Keratinocyte (primary cell): Measurements from ENCODE around the gene ATF7. TPM values are rescaled to one million over a fixed set of nuclear protein-coding genes. Genes with fewer than 3 reads are reported as not detected.
A peak's percentile ranks its signal among the peaks of the same experiment; 100 is the strongest.

Experiments
- DNase-seq: peaks from one replicate; pipeline ENCODE4 v3.0.0-alpha.2; 2011; ENCODE audit warnings: low read depth, missing footprints, low spot score
- FAIRE-seq: peaks from 2 replicates; lab custom pipeline; 2011; peaks lifted over from hg19 to GRCh38; lab: Jason Lieb, UNC
- H2AFZ ChIP-seq: 2 replicates; pipeline ENCODE4 v1.6.0; 2012; ENCODE audit warnings: low read length, control low read depth, inconsistent platforms; ENCODE audit not compliant: control insufficient read depth
- H3K27ac ChIP-seq: 2 replicates; pipeline ENCODE4 v1.5.1; 2011; ENCODE audit warnings: low read length; ENCODE audit not compliant: control insufficient read depth, insufficient read depth
- H3K27me3 ChIP-seq: 3 replicates; pipeline ENCODE4 v1.6.0; 2011; ENCODE audit warnings: low read length; ENCODE audit not compliant: control insufficient read depth, insufficient read depth; ENCODE audit errors: extremely low read depth
- H3K36me3 ChIP-seq, 2 experiments: 2 replicates in 1 of 2; 3 replicates in 1 of 2; pipeline ENCODE4 v1.5.1; 2011; ENCODE audit warnings: low read length in 2 of 2, mild to moderate bottlenecking in 1 of 2; ENCODE audit not compliant: control insufficient read depth in 2 of 2, insufficient read depth in 2 of 2; ENCODE audit errors: extremely low read depth in 1 of 2
- H3K4me1 ChIP-seq: 3 replicates; pipeline ENCODE4 v1.5.1; 2011; ENCODE audit warnings: low read length; ENCODE audit not compliant: control insufficient read depth, insufficient read depth; ENCODE audit errors: extremely low read depth
- H3K4me2 ChIP-seq: 3 replicates; pipeline ENCODE4 v1.6.0; 2011; ENCODE audit warnings: low read depth, low read length; ENCODE audit not compliant: control insufficient read depth, insufficient read depth; ENCODE audit errors: extremely low read depth
- H3K4me3 ChIP-seq, 3 experiments: fragments of 200-600 bp in 1 of 3; sonication (generic) in 1 of 3; 2 replicates in 2 of 3; 3 replicates in 1 of 3; pipeline ENCODE4 v1.5.1; 2011 to 2016; ENCODE audit warnings: low read length in 3 of 3, mild to moderate bottlenecking in 3 of 3, control low read depth in 2 of 3, inconsistent platforms in 1 of 3, low read depth in 1 of 3, mixed read lengths in 1 of 3, mixed run types in 1 of 3, moderate library complexity in 1 of 3; ENCODE audit not compliant: control insufficient read depth in 2 of 3, insufficient read depth in 2 of 3; ENCODE audit errors: extremely low read depth in 1 of 3
- H3K79me2 ChIP-seq: 2 replicates; pipeline ENCODE4 v1.6.0; 2012; ENCODE audit warnings: low read length; ENCODE audit not compliant: control insufficient read depth, insufficient read depth
- H3K9ac ChIP-seq: 3 replicates; pipeline ENCODE4 v1.6.0; 2011; ENCODE audit warnings: low read length; ENCODE audit not compliant: control insufficient read depth, insufficient read depth; ENCODE audit errors: extremely low read depth
- H3K9me1 ChIP-seq: 3 replicates; pipeline ENCODE4 v1.6.0; 2011; ENCODE audit warnings: low read length; ENCODE audit not compliant: control insufficient read depth, insufficient read depth; ENCODE audit errors: extremely low read depth
- H3K9me3 ChIP-seq: 2 replicates; pipeline ENCODE4 v1.5.1; 2012; ENCODE audit warnings: low read depth, low read length; ENCODE audit not compliant: control insufficient read depth
- H4K20me1 ChIP-seq: 3 replicates; pipeline ENCODE4 v1.6.0; 2011; ENCODE audit warnings: low read length; ENCODE audit not compliant: control insufficient read depth, insufficient read depth; ENCODE audit errors: extremely low read depth
- EZH2 ChIP-seq: IDR thresholded peaks from one replicate; pipeline ENCODE4 v1.6.1; 2012; ENCODE audit warnings: inconsistent platforms, mild to moderate bottlenecking, low read length, moderate library complexity
- dilution Hi-C: fragments of 300-500 bp; cut with MboI; formaldehyde crosslinking; loops from one replicate; pipeline ENCODE4 v1.7.0; 2020; ENCODE audit warnings: low sequenced_read_pairs; ENCODE audit not compliant: extremely low pct_ligation_motif_present
- polyA plus RNA-seq, 5 experiments: library from polyadenylated mRNA; depleted of rRNA in 3 of 5; stranded (reverse) in 3 of 5; stranded (forward) in 1 of 5; unstranded in 1 of 5; fragments of >200 nt; gene quantifications; 1 replicate in 1 of 5; 2 replicates in 3 of 5; 3 replicates in 1 of 5; pipeline versions ENCODE4 v1.2.1 to v1.2.3, GENCODE V29; 2011 to 2012; ENCODE audit warnings: missing spikeins in 2 of 5, low read depth in 1 of 5, low replicate concordance in 1 of 5
- TF ChIP-seq, protein P1 (sequence below), 3 experiments: IDR thresholded peaks in 1 of 3; conservative IDR thresholded peaks in 1 of 3; optimal IDR thresholded peaks in 1 of 3; 2 replicates in 2 of 3; 3 replicates in 1 of 3; pipeline versions ENCODE3 to v1.5.1; 2011; ENCODE audit warnings: low read length in 3 of 3, mild to moderate bottlenecking in 3 of 3, moderate library complexity in 2 of 3, control low read depth in 1 of 3, inconsistent platforms in 1 of 3; ENCODE audit not compliant: insufficient read depth in 2 of 3; ENCODE audit errors: extremely low read depth in 1 of 3

Gene ATF7
- polyA plus RNA-seq, 1 donor (not counting 4 experiments of a cell fraction or from before 2014, with no cell fraction given), result 16.3 TPM

DNA sequence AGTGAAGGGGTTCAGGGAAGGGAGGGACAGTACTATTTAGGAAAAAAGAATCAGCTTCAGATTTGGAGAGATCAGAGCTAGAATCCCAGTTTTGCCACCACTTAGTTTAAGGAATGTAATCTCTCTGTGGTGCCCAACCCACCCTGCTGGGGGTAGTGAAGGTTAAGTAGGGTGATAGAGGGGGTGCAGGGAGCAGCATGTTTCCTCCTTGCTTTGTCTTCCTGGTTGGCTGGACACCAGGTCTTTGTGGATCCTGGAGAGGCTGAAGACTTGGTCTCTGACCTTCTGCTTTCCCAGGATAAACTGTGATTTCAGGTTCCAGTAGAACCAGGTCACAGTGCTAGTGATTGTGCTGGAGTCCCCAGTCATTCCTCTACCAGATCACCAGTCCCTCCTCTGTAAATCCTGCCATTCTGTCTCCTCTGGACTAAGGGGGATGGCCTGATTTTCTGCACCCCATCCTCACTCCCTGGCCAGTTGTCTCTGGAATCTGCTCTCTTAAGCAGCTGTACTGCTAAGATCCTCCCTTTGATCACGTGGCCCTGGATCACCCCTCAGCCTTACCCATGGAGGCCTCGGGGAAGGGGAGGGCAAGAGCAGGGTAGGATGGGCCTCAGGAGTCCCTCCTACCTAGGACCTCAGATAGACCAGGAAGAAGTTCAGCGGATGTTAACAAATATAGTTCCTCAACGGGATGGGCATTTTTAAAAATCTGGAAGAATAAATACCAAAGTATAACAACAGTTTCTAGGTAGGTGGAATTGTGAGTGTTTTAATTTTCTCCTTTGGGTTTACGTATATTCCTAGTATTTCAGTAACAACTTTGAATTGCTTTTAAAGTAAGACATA lies 130.1 kb downstream of the ATF7 start:
- peak overlapping the region; percentile 7 for H3K4me2 ChIP-seq
- no peak overlapping the region for H3K27ac ChIP-seq
- FAIRE-seq, result no peak

GRCh38 chr12:53493610-53494391 lies 132.4 kb downstream of the ATF7 start:
- no peaks in the 10 kb centered on the region for H3K9me1 ChIP-seq
- TF ChIP-seq, protein P1, sequence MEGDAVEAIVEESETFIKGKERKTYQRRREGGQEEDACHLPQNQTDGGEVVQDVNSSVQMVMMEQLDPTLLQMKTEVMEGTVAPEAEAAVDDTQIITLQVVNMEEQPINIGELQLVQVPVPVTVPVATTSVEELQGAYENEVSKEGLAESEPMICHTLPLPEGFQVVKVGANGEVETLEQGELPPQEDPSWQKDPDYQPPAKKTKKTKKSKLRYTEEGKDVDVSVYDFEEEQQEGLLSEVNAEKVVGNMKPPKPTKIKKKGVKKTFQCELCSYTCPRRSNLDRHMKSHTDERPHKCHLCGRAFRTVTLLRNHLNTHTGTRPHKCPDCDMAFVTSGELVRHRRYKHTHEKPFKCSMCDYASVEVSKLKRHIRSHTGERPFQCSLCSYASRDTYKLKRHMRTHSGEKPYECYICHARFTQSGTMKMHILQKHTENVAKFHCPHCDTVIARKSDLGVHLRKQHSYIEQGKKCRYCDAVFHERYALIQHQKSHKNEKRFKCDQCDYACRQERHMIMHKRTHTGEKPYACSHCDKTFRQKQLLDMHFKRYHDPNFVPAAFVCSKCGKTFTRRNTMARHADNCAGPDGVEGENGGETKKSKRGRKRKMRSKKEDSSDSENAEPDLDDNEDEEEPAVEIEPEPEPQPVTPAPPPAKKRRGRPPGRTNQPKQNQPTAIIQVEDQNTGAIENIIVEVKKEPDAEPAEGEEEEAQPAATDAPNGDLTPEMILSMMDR (optimal IDR thresholded peaks at IDR 0.05 in 1 of 3, IDR thresholded peaks at IDR 0.05 in 1 of 3, conservative IDR thresholded peaks at IDR 0.05 in 1 of 3; ENCODE audit: extremely low read depth in 1 of 3, insufficient read depth in 2 of 3, low read length in 3 of 3), result no peak
- TF ChIP-seq EZH2, result no peak
- no peaks in the 10 kb centered on the region for H3K27me3 ChIP-seq
- H3K9ac ChIP-seq, result peak overlapping the region; percentile 58
- no peaks in the 10 kb centered on the region for H3K79me2 ChIP-seq
- H3K36me3 ChIP-seq, result no peaks in the 10 kb centered on the region
- peak overlapping the region; percentile 85 for H2AFZ ChIP-seq
- peak overlapping the region; percentile 30 to 48 (median 46) for H3K4me3 ChIP-seq
- FAIRE-seq (no peak), DNase-seq (no peak)
- peaks cover 14% of the 10 kb centered on the region for H3K4me1 ChIP-seq
- H3K9me3 ChIP-seq, result no peaks in the 10 kb centered on the region
- peak overlapping the region; percentile 95 for H3K4me2 ChIP-seq
- H3K27ac ChIP-seq, result peak overlapping the region; percentile 41
- no peaks in the 10 kb centered on the region for H4K20me1 ChIP-seq
- dilution Hi-C loops, result no loop called here

More for the DNA sequence above, 130.1 kb downstream of the ATF7 start:
- Histone ChIP-seq H3K9me1 (no peaks in the 10 kb centered on the region), H4K20me1 (no peaks in the 10 kb centered on the region), H3K9ac (no peak overlapping the region), H2AFZ (no peak overlapping the region), H3K4me1 (peaks cover 22% of the 10 kb centered on the region), H3K9me3 (no peaks in the 10 kb centered on the region), H3K4me3 (no peak overlapping the region), H3K79me2 (no peaks in the 10 kb centered on the region), H3K27me3 (no peaks in the 10 kb centered on the region), H3K36me3 (no peaks in the 10 kb centered on the region)
- dilution Hi-C loops, result no loop called here
- TF ChIP-seq, protein P1 (optimal IDR thresholded peaks at IDR 0.05 in 1 of 3, IDR thresholded peaks at IDR 0.05 in 1 of 3, conservative IDR thresholded peaks at IDR 0.05 in 1 of 3; ENCODE audit: extremely low read depth in 1 of 3, insufficient read depth in 2 of 3, low read length in 3 of 3), result no peak
- no peak for TF ChIP-seq EZH2
- no peak for DNase-seq
